ENCODE data around the gene RNF151.

DNA sequence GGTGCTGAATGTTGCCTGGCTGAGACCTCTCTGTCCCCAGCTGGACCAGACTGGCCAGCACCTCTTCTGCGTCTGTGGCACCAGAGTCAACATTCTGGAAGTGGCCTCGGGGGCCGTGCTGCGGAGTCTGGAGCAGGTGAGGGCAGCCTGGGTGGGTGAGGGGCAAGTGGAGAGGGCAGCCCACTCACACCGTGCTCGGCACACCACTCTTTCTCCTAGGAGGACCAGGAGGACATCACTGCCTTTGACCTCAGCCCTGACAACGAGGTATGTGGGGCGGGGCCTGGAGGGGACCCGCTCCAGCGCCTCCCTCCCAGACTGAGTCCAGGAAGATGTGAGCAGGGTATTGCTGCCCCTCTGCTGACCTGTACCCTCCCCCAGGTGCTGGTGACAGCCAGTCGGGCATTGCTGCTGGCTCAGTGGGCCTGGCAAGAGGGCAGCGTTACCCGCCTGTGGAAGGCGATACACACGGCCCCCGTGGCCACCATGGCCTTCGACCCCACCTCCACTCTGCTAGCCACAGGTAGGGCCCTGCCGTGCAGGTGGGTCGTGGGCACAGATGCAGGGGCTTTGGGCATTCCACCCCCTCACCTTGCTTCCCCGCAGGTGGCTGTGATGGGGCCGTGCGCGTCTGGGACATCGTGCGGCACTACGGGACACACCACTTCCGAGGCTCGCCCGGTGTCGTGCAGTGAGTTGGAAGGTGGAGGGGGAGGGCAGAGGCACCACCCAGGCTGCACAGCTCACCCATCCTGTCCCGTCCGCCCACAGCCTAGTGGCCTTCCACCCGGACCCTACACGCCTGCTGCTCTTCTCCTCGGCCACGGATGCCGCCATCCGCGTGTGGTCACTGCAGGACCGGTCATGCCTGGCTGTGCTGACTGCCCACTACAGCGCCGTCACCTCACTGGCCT, 7.8 kb downstream of the RNF151 start:
- TF ChIP-seq, protein P1, sequence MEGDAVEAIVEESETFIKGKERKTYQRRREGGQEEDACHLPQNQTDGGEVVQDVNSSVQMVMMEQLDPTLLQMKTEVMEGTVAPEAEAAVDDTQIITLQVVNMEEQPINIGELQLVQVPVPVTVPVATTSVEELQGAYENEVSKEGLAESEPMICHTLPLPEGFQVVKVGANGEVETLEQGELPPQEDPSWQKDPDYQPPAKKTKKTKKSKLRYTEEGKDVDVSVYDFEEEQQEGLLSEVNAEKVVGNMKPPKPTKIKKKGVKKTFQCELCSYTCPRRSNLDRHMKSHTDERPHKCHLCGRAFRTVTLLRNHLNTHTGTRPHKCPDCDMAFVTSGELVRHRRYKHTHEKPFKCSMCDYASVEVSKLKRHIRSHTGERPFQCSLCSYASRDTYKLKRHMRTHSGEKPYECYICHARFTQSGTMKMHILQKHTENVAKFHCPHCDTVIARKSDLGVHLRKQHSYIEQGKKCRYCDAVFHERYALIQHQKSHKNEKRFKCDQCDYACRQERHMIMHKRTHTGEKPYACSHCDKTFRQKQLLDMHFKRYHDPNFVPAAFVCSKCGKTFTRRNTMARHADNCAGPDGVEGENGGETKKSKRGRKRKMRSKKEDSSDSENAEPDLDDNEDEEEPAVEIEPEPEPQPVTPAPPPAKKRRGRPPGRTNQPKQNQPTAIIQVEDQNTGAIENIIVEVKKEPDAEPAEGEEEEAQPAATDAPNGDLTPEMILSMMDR (conservative IDR thresholded peaks at IDR 0.05 in 1 of 2, IDR thresholded peaks at IDR 0.05 in 1 of 2; ENCODE audit: extremely low read depth in 1 of 2, insufficient read depth in 1 of 2, low read depth in 1 of 2, low read length in 2 of 2) = no peak
- TF ChIP-seq EZH2 (IDR thresholded peaks at IDR 0.05; ENCODE audit: borderline replicate concordance, low read length) = no peak

All from mammary epithelial cell (primary cell).